Head of caudate nucleus (tissue), 42 donors: Measurements from ENCODE around the gene NYAP2.

Experiments used
- DNase-seq, 42 donors: peaks; one replicate each; pipeline versions ENCODE4 v3.0.0 to v3.0.0-alpha.2; 2020 to 2021; ENCODE audit warnings: mixed read lengths in 7 of 42
- intact Hi-C: fragments of 100-400 bp; cut with DNase I; formaldehyde crosslinking; loops from one replicate; pipeline ENCODE4 v1.15.0; 2022

Gene NYAP2

DNA sequence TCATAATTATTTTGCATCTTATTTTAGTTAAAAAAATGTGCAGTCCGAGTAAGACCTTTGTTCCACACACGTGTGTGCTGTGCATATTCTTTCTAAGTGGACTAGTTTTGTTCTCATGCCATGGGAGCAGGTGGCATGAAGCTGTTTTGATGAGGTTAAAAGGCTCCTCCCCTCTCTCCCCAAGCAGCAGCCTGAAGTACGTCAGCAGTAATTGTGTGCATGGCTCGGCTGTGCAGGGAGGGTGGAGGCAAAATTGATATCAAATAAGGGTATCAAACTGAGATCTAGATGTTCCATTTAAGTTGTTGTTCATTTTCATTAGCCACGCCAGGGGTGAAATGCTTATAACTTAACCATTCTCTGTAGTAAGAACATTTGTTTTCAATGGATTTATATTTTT, at the start of gene NYAP2:
Gene NYAP2, plus strand, starts transcription at position 207 of the 400 bp plus-strand sequence. CDS start 9,171 bp downstream, outside the sequence.
- intact Hi-C loops: no loop called here
- DNase-seq: peak in 39 of 42 donors; percentile 12 to 82 (median 48)

DNA sequence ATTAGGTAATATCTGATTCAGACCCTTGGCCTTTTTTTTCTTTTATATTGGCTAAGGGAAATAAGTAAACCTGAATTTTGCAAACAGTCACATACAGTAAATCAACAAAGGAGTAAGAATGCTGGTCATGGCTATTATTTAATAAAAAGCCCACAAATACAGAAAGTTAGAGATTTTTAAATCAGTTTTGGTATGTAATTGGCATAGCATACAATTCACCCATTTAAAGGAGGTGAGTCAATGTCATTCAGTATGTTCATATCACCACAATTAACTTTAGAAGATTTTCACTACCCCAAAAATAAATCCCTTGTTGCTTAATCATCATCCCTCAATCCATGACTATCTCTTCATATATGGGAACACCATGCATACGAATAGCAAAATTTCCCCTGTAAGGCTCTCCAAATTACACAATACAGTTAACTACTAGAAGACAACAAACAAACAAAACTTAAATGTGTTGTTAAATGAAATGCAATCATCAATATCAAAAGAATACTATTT, 45.9 kb upstream of the NYAP2 start:
- no peak for DNase-seq
- intact Hi-C loops: no loop called here

DNA sequence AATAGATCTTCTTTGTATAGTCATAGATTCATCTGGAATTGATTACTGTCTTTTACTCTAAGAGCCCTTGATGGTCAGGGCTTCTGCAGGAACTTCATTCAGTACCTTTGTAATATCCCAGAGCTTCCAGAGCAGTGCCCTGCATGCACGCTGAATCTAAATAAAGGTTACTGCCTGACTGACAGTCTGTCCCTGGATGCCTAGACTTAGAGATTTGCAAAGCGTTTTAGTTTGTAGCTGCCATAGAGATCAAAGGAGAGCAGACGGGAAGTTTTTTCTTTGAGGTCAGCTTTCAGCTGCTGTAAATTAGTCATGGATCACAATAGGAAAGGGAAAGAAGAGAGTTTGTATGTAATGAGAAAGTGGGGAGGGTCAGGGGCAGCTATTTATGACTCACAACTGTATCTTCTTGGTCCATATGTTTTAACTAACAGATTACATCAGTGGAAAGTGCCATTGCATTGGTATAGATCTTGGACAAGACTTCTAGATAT, 45.2 kb upstream of the NYAP2 start:
- DNase-seq: no peak
- intact Hi-C loops: no loop called here

DNA sequence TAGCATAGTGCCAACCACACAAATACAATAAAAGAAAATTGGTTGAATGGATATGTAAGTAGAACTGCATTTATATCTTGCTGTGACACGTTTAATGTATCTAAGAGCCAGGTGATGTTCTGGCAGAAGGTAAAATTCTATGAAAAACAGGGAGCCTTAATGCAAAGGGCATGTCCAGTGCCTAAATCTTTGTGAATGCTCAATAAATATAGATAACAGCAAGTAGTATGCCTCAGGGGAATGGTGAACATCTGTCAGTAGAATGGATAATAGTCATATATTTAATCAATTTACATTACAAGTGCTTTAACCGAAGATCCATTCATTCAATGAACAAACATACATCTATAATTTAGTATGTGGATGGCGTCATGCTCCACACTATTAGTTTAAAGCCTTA, 43.7 kb upstream of the NYAP2 start:
- DNase-seq: no peak
- intact Hi-C loops: no loop called here

DNA sequence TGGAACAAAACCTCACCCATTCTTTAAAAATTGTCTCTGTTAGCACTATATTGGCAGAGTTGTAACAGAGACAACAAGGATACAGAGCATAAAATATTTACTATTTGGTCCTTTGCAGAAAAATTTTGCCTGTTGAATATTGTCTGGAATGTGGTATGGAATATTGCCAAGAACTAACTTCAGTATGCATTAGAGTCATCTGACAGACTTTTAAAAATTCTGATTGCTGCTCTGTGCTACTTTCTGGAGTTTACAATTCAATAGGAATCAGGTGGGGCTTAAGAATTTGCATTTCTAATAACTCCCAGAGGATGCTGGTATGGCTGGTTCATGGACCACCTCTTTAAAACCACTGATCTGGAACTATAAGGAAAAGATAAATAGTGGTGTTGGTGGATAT, 32.8 kb upstream of the NYAP2 start:
- intact Hi-C loops: no loop called here
- no peak for DNase-seq

DNA sequence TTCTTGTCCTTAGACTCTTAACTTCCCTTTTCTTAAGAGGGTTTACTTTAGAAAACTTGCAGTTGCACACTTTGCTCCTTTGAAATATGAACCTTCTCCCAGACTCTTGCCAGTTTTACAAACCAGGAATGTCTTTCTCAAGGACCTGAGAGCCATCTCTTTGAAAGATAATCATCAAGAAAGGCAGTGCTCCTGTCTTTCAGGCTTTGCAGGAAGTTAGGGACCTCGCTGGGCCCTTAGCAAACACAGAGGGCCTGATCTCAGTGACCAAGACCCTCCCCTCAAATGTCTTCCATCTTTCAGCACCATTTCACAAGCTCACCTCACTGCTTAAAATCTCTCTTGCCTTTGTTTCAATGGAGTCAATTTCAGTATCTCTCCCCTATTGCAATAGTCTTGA, 32.0 kb upstream of the NYAP2 start:
- no peak for DNase-seq
- intact Hi-C loops: no loop called here

DNA sequence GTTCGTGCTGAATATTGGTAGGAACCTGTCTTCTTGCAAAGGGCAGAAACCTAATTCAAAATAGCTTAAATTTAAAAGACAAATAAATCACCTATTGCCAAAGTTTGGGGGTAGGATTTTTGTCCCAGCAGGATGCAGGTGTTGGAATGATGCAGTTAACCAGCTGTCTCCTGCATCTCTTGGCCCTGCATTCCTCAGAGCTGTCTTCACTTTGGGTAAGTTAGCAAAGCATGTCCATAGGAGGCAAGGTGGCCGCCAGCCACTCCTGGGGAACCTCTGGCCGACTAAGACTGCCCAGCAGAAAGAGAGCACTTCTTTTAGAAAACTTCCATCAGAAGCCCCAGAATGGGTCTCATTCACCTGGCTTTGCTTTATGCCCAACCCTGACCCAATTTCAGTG, 20.5 kb upstream of the NYAP2 start:
- DNase-seq: no peak
- intact Hi-C loops: no loop called here

DNA sequence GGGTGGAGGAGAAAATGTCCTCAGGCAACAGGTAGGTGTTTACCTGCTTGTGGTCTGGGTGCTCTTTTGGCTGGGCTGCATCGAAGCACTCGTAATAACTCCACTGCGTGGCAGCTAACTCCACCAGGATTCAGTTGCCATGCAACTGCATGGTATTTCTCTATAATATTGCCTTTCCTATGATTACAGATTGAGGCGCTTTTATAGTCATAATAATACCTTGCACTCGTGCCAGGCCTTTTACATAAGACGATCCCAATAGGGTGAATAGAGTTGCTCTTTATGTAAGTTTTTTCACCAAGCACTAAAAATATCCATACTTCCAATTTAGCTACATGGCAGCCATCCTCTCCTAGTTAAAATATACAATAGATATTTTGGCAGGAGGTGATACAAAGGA, 19.7 kb upstream of the NYAP2 start:
- peak in 25 of 42 donors; percentile 4 to 68 (median 26) for DNase-seq
- intact Hi-C loops: no loop called here

DNA sequence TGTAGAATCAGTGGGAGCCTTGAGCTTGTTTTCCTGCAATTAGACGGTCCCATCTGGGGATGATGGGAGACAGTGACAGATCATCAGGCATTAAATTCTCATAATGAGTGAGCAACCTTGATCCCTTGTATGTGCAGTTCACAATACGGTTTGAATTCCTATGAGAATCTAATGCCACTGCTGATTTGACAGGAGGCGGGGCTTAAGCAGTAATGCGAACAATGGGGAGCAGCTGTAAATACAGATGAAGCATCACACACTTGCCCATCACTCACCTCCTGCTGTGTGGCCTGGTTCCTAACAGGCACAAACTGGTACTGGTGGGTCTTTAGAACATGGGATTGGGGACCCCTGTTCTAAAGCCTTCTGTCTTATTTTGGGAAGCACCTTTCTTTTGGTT, 17.9 kb upstream of the NYAP2 start:
- intact Hi-C loops: no loop called here
- DNase-seq: no peak

DNA sequence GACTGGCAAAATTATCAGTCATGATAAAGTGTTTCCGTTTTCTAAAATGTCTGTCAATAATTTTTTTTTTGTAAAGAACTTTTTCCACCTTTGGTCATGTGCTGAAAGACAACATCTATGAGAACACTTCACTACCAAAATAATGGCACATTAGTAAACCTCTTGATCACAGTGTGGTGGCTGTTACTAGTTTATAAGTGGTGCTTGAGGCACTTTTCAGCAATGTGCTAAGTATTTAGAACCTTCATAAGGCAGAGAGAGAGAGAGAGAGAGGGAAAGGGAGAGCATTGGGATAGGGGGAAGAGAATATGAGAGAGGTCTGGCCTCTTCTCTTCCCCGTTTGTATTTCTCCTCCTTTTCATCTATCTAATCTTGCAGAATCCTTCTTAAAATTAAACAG, 1.1 kb upstream of the NYAP2 start:
- intact Hi-C loops: no loop called here
- DNase-seq: no peak

DNA sequence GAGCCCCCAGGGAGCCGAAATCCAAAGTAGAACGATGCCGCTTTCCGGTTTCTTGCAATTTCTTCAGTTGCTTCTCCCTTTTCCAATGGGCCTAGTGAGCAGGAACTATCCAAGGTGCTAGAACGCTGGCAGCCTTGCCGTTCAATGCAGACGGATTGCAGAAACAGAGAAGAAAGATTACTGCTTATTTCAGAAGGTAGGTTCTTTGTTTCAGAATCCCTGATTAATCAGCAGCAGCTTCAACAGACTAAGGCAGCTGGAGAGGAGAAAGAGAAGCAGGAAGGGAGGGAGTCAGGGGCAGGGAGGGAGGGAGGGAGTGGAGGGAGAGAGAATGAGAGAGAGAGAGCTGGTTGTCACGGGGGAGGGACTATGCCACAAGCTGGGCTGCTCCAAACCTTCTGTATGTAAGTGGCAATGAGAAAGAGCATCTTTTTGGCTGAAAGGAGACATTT, 576 bp downstream of the NYAP2 start:
- peak in 40 of 42 donors; percentile 14 to 89 (median 50) for DNase-seq
- intact Hi-C loops: no loop called here

DNA sequence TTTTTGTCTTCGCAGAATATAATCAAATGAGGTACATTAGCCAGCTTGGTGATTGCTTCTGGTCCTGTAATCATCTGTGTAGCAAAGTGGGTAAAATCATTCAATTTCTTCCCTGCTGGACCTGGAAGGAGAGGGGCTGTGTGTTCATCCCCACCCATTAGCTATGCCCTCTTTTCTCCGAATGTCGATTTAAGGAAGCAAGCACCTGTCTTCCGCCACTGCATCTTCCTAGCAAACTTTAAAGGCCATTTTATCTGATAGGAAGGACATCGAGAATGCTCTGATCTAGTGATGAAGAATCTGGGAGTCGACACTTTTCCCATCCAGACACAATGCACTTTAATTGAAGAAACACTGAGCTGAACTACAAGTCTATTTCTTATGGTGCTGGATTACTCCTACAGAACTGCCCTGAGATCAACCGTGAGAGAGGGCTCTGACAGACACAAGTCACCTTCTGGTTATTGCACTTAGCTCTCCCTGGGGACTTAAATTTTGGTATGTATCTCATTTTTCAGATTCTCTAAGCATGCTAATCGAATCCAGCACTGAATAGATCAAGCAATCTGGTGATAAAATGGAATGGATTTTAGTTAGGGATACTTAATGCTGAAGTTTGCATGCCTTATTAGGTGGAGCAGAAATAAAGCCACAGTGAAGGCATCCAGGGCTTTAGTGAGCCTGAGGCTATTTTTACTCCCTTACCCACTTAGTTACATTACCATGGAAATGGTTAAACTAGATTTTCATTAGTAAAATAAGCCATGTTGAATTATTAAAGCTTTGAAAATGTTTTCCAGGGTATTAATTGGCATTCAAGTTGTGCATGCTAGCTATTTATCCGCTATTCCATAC, 1.3 kb downstream of the NYAP2 start:
- intact Hi-C loops: no loop called here
- no peak for DNase-seq

DNA sequence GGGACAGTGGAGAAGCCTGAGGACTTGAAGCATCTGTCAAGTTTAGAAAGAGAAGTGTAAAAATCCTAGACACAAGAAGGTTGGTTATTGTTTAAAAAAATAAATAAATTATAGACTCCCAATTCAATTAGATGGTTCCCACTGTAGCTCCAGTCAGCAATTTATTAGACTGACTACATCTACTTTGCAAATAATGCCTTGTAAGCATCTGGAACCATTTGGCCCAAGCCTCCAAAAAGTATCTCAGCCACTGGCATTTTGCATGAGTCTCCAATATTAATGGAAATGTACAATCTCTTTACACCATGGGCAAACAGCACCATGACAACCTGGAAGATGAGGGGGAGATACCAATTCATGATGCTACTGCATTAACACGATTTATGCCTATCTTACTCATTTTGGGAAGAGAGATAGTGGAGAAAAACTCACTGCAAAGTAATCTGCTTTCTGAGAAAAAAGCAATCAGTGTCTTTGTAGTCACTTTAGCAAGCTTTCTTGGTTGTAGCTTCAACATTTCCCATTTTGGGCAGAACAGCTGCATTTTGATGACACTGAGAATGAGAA, 2.8 kb downstream of the NYAP2 start:
- intact Hi-C loops: no loop called here
- DNase-seq: peak in 1 of 42 donors; percentile 7

DNA sequence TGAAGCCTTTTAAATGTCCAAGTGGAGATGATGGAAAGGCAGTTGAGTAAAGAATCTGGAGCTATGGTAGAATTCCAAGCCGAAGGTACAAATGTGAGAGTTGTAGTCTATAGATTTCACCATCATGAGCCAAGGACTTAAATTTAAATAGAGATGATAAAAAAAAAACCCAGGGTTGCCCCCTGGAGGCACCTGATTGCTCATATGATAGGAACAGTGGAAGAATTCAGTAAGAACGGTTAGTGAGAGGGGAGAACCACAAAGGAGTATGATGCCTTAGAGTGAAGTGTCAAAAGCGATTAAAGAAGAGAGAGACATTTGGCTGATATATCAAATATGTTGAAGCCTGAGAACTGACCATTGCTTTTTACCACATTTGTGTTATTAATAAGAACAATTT, 11.9 kb downstream of the NYAP2 start:
- intact Hi-C loops: no loop called here
- no peak for DNase-seq

DNA sequence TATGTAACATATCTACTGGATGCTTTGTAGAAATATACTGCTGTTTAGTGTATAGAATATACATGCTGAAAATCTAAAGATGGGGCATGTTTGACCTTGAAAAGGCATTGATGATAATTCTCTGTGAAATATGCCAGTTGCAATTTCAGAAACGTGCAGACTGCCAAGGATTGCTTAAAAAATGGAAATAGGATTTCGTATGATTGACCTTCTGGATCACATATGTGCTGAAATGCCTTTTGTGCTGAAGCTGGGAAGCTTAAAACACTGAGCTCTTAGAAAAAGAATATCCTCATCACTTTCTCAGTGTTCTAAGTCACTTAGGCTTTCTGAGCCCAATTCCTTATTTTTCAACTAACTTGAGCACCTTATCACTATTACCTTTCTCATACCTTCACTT, 14.3 kb downstream of the NYAP2 start:
- no peak for DNase-seq
- intact Hi-C loops: no loop called here

DNA sequence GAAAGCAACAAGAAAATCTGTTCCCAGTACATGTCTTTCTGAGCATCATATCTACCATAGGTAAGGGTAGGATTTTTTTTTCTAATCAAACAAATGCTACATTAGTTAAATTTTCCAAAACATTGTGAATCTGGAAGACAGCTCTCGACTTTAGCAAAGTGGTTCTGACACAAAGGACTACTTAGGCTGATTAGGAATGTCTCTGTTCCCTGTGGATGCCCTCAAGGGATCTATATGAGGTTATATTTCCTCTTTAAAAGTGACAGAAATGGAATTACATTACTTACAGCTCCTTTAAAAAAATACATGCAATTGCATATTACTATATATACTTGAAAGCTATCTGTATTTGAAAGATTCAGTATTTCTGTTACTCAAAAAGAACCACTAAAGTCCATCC, 15.4 kb downstream of the NYAP2 start:
- DNase-seq: no peak
- intact Hi-C loops: no loop called here

DNA sequence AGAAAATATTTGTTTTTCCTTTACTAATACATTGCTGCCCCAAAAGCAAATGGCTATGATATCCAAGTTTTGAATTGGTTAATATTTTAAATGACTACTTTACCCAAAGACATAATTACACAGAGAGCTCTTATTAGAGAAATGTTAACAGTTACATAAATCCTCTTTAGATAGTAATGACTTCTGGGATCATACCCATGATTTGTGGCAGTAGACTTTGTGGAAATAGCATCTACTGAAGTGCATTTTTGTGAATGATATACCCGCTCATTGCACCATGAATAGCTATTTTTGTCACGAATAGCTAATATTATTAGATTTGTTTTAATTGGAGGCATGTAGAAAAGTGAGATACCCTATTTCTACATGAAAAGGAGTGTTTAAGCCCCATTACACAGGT, 15.8 kb downstream of the NYAP2 start:
- intact Hi-C loops: no loop called here
- no peak for DNase-seq

DNA sequence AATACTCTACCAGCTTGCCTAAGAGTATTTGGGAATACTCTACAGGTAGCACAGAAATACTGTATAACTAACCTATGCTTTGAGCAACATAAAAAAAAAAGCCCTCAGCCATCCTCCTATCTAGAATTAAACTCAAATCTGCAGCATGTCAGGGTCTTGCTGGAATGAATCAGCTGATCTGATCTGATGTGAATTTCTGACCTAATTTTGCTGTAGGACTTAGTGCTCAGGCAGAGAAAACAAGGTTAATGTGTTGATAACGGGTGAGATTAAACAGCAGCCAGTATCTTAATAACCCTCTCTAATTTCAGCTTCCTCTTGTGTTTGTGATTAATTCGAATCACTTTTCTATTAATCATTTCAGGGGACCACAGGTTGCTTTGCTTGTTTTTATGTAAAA, 16.3 kb downstream of the NYAP2 start:
- DNase-seq: no peak
- intact Hi-C loops: no loop called here

DNA sequence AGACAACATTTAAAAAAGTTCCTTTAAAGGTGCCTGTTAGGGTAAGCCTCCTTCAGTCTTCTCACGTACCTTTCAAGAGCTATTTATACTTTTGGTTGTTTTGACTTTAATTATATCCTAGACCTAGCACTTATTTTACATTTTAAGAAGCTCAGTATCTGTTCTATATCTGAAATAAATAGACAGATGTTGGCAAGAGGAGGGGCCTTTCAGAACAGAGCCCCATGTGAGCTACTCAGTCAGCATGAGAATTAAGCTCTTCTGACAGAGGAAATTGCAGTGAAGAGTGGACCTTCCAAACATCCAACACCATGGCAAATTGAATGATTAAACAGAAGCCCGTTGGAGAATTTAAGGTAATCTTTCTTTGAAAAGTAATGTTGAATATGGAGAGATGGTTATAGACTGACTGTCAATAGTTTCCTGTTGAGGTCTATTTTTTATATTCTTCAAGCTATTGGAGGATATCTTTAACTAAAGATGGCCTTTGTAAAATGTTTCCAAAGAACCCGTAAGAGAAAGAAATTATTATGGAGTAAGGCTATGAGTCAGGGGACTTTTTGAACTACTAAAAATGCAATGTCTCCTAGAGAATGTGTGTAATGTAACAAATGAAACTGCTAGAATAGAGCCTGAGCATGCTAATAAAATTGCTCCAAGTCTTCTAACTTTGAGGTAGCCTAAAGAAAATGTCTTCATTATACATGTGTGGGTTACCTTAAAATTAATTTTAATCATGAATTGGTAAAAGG, 17.3 kb downstream of the NYAP2 start:
- no peak for DNase-seq
- intact Hi-C loops: no loop called here

DNA sequence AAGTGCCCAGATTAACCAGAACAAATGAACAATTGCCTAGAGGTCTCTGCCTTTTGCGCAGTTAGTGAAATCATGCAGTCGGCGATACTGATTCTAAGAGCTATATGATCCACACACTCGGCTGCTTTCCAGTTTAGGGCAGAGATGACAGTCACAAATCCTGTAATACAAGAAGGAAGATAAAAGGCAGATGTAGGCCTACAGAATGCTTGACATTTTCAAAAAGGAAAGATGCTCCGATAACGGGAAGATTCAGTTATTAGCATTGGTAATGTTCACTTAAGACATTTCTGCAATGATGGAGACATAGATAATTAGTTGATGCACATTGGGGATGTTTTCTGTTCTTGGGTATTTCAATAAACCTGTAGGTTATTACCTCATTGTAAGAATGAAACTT, 19.5 kb downstream of the NYAP2 start:
- DNase-seq: no peak
- intact Hi-C loops: no loop called here
